NB4 (cell line): Measurements from ENCODE around the gene SLC25A43.

ENCODE experiments used
- TF ChIP-seq, protein P1 (sequence below): IDR thresholded peaks from 2 replicates; pipeline ENCODE4 v1.6.1; 2011; ENCODE audit warnings: low read depth, low read length
- TF ChIP-seq, protein P2 (sequence below): IDR thresholded peaks from one replicate; pipeline ENCODE4 v1.5.1; 2012; ENCODE audit warnings: low read depth, low read length

DNA sequence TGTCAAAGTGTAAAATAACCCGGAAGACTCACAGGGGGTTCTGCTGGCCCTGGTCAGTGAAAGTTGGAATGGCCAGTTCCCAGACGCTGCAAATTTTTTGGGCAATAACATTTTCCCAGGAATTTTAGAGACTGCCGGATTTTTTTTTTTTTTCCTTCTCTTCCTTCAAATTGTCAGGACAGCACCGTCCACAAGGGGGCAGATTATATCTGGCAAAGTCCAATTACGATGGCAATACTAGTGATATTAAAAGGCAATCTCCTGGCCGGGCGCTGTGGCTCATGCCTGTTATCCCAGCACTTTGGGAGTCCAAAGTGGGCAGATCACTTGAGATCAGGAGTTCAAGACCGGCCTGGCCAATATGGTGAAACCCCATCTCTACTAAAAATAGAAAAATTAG lies 89.6 kb downstream of the SLC25A43 start:
- TF ChIP-seq, protein P1, sequence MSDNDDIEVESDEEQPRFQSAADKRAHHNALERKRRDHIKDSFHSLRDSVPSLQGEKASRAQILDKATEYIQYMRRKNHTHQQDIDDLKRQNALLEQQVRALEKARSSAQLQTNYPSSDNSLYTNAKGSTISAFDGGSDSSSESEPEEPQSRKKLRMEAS: no peak
- TF ChIP-seq, protein P2, sequence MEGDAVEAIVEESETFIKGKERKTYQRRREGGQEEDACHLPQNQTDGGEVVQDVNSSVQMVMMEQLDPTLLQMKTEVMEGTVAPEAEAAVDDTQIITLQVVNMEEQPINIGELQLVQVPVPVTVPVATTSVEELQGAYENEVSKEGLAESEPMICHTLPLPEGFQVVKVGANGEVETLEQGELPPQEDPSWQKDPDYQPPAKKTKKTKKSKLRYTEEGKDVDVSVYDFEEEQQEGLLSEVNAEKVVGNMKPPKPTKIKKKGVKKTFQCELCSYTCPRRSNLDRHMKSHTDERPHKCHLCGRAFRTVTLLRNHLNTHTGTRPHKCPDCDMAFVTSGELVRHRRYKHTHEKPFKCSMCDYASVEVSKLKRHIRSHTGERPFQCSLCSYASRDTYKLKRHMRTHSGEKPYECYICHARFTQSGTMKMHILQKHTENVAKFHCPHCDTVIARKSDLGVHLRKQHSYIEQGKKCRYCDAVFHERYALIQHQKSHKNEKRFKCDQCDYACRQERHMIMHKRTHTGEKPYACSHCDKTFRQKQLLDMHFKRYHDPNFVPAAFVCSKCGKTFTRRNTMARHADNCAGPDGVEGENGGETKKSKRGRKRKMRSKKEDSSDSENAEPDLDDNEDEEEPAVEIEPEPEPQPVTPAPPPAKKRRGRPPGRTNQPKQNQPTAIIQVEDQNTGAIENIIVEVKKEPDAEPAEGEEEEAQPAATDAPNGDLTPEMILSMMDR: peak; percentile 45
